ENCODE data around the gene EFCAB13.
"Not testable (repeated sequence)": the region's sequence is repeated elsewhere in the genome, so short reads cannot be mapped to it uniquely, and the experiment has no call there.

EFCAB13 gene

GRCh38 chr17:47388825-47389224, 65.1 kb downstream of the EFCAB13 start:
- no peak overlapping the region for H2AFZ ChIP-seq (ENCODE audit: low read length)
- H3K27me3 ChIP-seq (replicated peaks; ENCODE audit: insufficient read depth, low read length): no peaks in the 10 kb centered on the region
- H3K9ac ChIP-seq (ENCODE audit: low read length): no peak overlapping the region
- TF ChIP-seq EZH2phosphoT487 (IDR thresholded peaks at IDR 0.05; ENCODE audit: low read length) (no peak), CTCF (IDR thresholded peaks at IDR 0.05; ENCODE audit: low read length) (no peak), EZH2 (optimal IDR thresholded peaks at IDR 0.05; ENCODE audit: low read depth, low read length) (no peak)
- no peaks in the 10 kb centered on the region for H3K4me1 ChIP-seq (ENCODE audit: low read length)
- no peaks in the 10 kb centered on the region for H3K79me2 ChIP-seq (ENCODE audit: low read length)
- H4K20me1 ChIP-seq (ENCODE audit: insufficient read depth, low read length): no peaks in the 10 kb centered on the region
- no peak overlapping the region for H3K4me3 ChIP-seq (ENCODE audit: low read length)
- H3K36me3 ChIP-seq (replicated peaks; ENCODE audit: insufficient read depth, low read length): no peaks in the 10 kb centered on the region
- no peaks in the 10 kb centered on the region for H3F3A ChIP-seq (ENCODE audit: insufficient read depth, low read length)
- H3K27ac ChIP-seq (ENCODE audit: low read length): no peak overlapping the region
- H3K9me2 ChIP-seq (replicated peaks; ENCODE audit: insufficient read depth, low read length): no peaks in the 10 kb centered on the region
- H3K4me2 ChIP-seq (ENCODE audit: low read depth, low read length): no peak overlapping the region
- DNase-seq: no peak
- no peaks in the 10 kb centered on the region for H3K9me3 ChIP-seq (replicated peaks; ENCODE audit: insufficient read depth, low read length)

DNA sequence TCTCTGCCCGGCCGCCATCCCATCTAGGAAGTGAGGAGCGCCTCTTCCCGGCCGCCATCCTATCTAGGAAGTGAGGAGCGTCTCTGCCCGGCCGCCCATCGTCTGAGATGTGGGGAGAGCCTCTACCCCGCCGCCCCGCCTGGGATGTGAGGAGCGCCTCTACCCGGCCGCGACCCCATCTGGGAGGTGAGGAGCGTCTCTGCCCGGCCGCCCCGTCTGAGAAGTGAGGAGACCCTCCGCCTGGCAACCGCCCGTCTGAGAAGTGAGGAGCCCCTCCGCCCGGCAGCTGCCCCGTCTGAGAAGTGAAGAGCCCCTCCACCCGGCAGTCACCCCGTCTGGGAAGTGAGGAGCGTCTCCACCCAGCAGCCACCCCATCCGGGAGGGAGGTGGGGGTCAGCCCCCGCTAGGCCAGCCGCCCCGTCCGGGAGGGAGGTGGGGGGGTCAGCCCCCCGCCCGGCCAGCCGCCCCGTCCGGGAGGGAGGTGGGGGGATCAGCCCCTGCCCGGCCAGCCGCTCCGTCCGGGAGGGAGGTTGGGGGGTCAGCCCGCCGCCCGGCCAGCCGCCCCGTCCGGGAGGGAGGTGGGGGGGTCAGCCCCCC, 73.9 kb downstream of the EFCAB13 start:
- H3K4me2 ChIP-seq (ENCODE audit: low read depth, low read length); H3K27me3 ChIP-seq (replicated peaks; ENCODE audit: insufficient read depth, low read length); H2AFZ ChIP-seq (ENCODE audit: low read length); H3K9me2 ChIP-seq (replicated peaks; ENCODE audit: insufficient read depth, low read length); H3K36me3 ChIP-seq (replicated peaks; ENCODE audit: insufficient read depth, low read length); H3K4me1 ChIP-seq (ENCODE audit: low read length); H3K9ac ChIP-seq (ENCODE audit: low read length); H4K20me1 ChIP-seq (ENCODE audit: insufficient read depth, low read length); H3F3A ChIP-seq (ENCODE audit: insufficient read depth, low read length); H3K79me2 ChIP-seq (ENCODE audit: low read length); H3K9me3 ChIP-seq (replicated peaks; ENCODE audit: insufficient read depth, low read length); DNase-seq; H3K4me3 ChIP-seq (ENCODE audit: low read length); H3K27ac ChIP-seq (ENCODE audit: low read length): not testable (repeated sequence)

DNA sequence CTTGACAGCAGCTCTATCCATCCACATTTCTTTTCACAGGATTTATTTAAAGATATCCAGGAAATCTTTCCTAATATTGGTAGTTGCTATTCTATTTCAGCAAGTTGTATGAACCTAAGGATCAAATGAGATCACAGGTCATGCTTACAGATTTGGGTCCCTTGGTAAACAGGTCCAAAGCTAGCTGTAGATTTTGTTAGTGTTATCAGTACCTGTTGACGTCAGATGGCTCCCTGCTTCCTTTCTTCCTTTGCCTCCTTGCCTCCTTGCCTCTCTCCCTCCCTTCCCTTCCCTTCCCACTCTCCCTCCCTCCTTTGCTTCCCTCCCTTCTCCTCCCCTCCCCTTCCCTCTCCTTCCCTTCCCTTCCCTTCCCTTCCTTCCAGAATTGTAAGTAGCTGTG, 76.6 kb downstream of the EFCAB13 start:
- no peaks in the 10 kb centered on the region for H3K27me3 ChIP-seq (replicated peaks; ENCODE audit: insufficient read depth, low read length)
- no peaks in the 10 kb centered on the region for H4K20me1 ChIP-seq (ENCODE audit: insufficient read depth, low read length)
- H3K4me1 ChIP-seq (ENCODE audit: low read length): no peaks in the 10 kb centered on the region
- H3K27ac ChIP-seq (ENCODE audit: low read length): no peak overlapping the region
- H3K9me3 ChIP-seq (replicated peaks; ENCODE audit: insufficient read depth, low read length): no peaks in the 10 kb centered on the region
- no peaks in the 10 kb centered on the region for H3K36me3 ChIP-seq (replicated peaks; ENCODE audit: insufficient read depth, low read length)
- no peak overlapping the region for H2AFZ ChIP-seq (ENCODE audit: low read length)
- no peaks in the 10 kb centered on the region for H3K79me2 ChIP-seq (ENCODE audit: low read length)
- H3F3A ChIP-seq (ENCODE audit: insufficient read depth, low read length): no peaks in the 10 kb centered on the region
- H3K9ac ChIP-seq (ENCODE audit: low read length): no peak overlapping the region
- H3K4me3 ChIP-seq (ENCODE audit: low read length): no peak overlapping the region
- H3K9me2 ChIP-seq (replicated peaks; ENCODE audit: insufficient read depth, low read length): no peaks in the 10 kb centered on the region
- DNase-seq: no peak
- no peak overlapping the region for H3K4me2 ChIP-seq (ENCODE audit: low read depth, low read length)
- no peak for TF ChIP-seq CTCF (IDR thresholded peaks at IDR 0.05; ENCODE audit: low read length)

DNA sequence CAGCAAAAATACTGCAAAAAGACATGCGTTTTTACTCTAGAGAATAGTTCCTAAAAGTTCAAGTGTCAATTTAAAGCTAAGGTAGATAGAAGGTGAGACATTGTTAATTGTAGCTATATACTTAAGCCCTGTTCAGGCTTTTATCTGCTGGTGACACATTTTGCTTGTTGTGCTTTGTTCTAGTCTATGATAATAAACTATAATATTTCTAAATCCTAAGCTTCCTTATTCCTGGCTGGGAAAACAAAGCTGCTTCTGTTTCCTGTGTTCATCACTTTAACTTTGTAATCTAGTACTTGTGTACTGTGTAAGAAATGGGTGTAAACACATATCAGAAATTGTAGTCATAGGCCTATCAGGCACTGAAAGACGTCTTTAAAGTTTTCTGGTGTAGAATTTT, 77.3 kb downstream of the EFCAB13 start:
- TF ChIP-seq EZH2phosphoT487 (IDR thresholded peaks at IDR 0.05; ENCODE audit: low read length): no peak
- no peak for TF ChIP-seq CTCF (IDR thresholded peaks at IDR 0.05; ENCODE audit: low read length)
- no peak for TF ChIP-seq EZH2 (optimal IDR thresholded peaks at IDR 0.05; ENCODE audit: low read depth, low read length)
- H3K9me2 ChIP-seq (replicated peaks; ENCODE audit: insufficient read depth, low read length): no peaks in the 10 kb centered on the region
- H3K9ac ChIP-seq (ENCODE audit: low read length): no peak overlapping the region
- H3K27ac ChIP-seq (ENCODE audit: low read length): no peak overlapping the region
- no peaks in the 10 kb centered on the region for H4K20me1 ChIP-seq (ENCODE audit: insufficient read depth, low read length)
- no peaks in the 10 kb centered on the region for H3K27me3 ChIP-seq (replicated peaks; ENCODE audit: insufficient read depth, low read length)
- H3K4me2 ChIP-seq (ENCODE audit: low read depth, low read length): no peak overlapping the region
- no peaks in the 10 kb centered on the region for H3F3A ChIP-seq (ENCODE audit: insufficient read depth, low read length)
- DNase-seq: no peak
- no peaks in the 10 kb centered on the region for H3K36me3 ChIP-seq (replicated peaks; ENCODE audit: insufficient read depth, low read length)
- H3K4me1 ChIP-seq (ENCODE audit: low read length): no peaks in the 10 kb centered on the region
- H3K4me3 ChIP-seq (ENCODE audit: low read length): no peak overlapping the region
- H3K9me3 ChIP-seq (replicated peaks; ENCODE audit: insufficient read depth, low read length): no peaks in the 10 kb centered on the region
- H3K79me2 ChIP-seq (ENCODE audit: low read length): no peaks in the 10 kb centered on the region
- no peak overlapping the region for H2AFZ ChIP-seq (ENCODE audit: low read length)

Measured in MM.1S (cell line).